HuH-7 (cell line): ENCODE results near the gene BACE2.
"Not testable (repeated sequence)": the region's sequence is repeated elsewhere in the genome, so short reads cannot be mapped to it uniquely, and the experiment has no call there.

Experiments
- DNase-seq: peaks from one replicate; pipeline ENCODE4 v3.0.0; 2011; ENCODE audit warnings: low spot score

The BACE2 gene

GRCh38 chr21:41215856-41216408 is 48.0 kb downstream of the BACE2 start:
- DNase-seq = no peak

- DNase-seq = no peak
Observed at GRCh38 chr21:41216486-41216885, 48.5 kb downstream of the BACE2 start.

DNA sequence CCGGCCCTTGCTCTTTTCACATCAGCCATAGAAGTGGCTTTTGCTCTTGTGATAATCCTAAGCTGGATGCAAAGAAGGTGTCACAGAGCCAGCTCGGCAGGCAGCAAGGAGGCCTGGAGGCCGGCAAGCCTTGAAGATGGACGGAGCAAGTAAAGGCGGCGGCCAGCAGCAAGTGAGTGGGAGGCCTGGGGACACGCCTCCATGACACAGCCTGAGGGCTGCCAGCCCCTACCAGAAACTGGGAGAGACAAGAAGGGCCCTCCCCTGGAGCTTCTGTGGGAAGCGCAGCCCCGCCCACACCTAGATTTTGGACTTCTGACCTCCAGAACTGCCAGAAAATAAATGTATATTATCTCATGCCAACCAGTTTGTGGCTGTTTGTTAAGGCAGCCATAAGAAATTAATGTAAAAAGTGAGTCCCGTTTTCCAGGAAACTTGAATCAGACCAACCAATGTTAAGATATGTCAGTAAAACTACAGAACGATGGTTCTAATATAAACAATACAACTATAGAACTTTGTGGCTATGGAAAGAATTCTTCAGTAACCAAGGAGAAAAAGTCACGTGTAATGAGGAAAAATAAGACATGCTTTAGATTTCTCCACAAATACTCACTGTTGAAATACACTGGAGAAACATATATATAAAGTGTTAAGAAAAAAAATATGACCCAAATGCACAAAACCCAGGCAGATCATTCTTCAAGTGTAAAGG is 49.9 kb downstream of the BACE2 start:
- DNase-seq = no peak

- no peak for DNase-seq
Observed at GRCh38 chr21:41219498-41220207, 51.7 kb downstream of the BACE2 start.

DNA sequence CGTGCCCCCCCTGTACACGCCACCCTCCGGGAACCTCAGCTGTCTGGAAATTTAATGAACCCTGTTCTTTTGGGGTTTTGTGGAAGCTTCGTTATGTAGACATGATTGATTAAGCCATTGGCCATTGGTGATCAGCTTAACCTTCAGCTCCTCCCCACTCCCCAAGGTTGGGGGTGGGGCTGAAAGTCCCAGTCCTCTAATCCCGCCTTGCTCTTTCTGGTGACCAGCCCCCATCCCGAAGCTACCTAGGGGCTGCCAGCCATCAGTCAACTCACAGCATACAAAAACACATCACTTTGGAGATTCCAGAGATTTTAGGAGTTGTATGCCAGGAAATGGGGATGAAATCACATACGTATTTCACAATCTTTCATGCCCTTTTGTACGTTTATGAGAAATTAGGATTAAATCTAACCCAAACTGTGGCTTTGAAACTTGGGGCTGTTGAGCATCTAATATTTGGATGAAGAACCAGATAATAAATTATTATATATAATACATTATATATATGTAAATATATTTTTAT is 52.3 kb downstream of the BACE2 start:
- DNase-seq = no peak

GRCh38 chr21:41222247-41223068 is 54.5 kb downstream of the BACE2 start:
- no peak for DNase-seq

- DNase-seq = no peak
Observed at GRCh38 chr21:41226853-41227252, 58.9 kb downstream of the BACE2 start.

- no peak for DNase-seq
Observed at GRCh38 chr21:41227357-41228005, 59.5 kb downstream of the BACE2 start.

DNA sequence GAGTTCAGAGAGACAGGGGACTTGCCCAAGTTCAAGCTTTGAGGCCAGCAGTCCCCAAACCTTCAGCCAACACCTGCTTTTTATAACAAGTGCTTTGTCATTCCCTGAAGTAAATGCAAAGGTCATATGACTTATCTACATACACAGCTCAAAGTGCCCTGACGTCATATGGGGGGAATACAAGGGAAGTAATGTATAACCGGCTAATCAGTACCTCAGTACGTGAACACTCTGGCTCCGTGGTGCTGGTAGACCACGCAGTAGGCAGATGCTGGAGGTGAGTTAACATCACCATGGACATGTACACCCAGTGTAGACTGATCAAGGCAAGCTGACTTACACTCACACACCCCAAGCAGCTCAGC is 60.0 kb downstream of the BACE2 start:
- no peak for DNase-seq

- no peak for DNase-seq
Observed at GRCh38 chr21:41228492-41228891, 60.5 kb downstream of the BACE2 start.

DNA sequence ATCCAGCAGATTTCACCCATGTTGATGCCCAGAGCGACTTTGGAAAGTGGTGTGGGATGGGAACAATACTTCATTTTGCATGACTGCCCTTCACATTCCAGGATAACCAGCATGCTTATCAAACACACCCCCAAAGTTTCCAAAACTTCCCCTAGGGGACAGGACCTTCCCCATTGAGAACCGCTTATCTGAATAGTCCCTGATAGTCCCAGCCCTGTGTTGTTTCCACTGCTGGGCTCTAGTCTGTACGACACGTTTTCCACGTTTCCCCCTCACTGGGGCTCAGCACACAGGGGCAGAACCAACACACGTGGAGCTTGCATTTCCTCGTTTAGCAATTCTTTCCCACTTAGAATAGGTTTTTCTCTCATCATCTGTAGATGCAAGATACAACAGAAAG is 61.0 kb downstream of the BACE2 start:
- DNase-seq = no peak

- DNase-seq = no peak
Observed at GRCh38 chr21:41229509-41230248, 61.7 kb downstream of the BACE2 start.

- no peak for DNase-seq
Observed at GRCh38 chr21:41230497-41230896, 62.5 kb downstream of the BACE2 start.

DNA sequence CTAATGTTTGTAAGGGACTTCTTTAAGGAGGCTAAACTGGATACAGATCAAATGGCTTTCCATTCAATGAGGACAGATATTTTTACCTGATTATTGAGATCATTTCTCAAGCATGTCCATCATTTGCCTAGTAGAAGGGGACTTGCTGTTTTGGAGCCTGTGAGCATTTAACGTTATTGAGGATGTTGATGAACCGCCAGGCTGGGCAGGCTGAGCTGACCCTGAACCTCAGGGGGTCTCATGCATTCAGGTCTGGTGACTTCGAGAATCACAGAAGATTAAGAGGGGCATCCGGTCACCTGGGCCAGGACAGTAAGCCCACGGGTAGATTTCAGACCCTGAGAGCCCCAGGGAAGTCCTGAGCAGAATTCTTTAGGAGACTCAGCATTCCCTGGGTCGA is 63.1 kb downstream of the BACE2 start:
- DNase-seq = no peak

- no peak for DNase-seq
Observed at GRCh38 chr21:41232013-41232412, 64.1 kb downstream of the BACE2 start.

DNA sequence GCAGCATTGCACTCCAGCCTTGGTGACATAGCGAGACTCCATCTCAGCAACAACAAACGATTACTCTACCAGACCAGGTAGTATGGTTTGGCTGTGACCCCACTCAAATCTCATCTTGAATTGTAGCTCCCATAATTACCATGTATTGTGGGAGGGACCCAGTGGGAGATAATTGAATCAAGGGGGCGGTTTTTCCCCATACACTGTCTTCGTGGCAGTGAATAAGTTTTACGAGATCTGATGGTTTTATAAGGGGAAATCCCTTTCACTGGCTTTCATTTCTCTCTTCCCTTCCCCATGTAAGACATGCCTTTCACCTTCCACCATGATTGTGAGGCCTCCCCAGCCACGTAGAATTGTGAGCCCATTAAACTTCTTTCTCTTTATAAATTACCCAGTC is 66.0 kb downstream of the BACE2 start:
- DNase-seq = no peak

GRCh38 chr21:41234569-41234968 is 66.6 kb downstream of the BACE2 start:
- DNase-seq = no peak

- no peak for DNase-seq
Observed at GRCh38 chr21:41235201-41235600, 67.2 kb downstream of the BACE2 start.

DNA sequence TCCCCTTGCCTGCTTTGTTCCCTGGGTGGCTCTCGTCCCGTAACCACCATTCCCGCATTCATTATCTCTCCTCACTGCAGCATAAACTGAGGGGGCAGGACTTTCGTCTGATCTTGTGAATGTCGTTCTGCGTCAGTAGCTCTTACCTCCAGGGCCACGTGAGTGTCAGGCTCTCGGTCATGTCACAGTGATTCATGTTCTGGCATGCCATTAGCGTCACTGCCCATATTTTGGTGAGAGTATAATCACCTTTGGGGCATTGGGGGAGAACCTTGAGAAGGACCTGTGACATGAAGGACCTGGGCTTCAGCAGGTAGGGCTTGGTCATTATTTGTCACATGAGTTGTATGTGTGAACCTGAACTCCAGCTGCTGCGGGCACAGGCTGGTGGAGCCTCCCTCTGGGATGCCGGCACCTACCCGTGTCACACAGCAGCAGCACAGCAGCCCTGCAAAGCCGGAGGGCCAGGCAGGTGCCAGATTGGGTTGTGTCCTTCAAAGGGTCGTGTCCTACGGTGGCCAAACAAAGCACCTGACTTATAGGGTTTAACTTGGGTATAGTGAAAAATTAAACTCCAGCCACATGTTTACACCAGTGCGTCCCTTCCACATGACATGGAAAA is 68.5 kb downstream of the BACE2 start:
- no peak for DNase-seq

- DNase-seq = not testable (repeated sequence)
Observed at GRCh38 chr21:41238081-41238796, 70.3 kb downstream of the BACE2 start.
